ENCODE measurements around the gene MYO7A. TPM values are rescaled to one million over a fixed set of nuclear protein-coding genes. Genes with fewer than 3 reads are reported as not detected.

MYO7A gene
- total RNA-seq, 1 experiment from 2014 or later, result 2.5 TPM

DNA sequence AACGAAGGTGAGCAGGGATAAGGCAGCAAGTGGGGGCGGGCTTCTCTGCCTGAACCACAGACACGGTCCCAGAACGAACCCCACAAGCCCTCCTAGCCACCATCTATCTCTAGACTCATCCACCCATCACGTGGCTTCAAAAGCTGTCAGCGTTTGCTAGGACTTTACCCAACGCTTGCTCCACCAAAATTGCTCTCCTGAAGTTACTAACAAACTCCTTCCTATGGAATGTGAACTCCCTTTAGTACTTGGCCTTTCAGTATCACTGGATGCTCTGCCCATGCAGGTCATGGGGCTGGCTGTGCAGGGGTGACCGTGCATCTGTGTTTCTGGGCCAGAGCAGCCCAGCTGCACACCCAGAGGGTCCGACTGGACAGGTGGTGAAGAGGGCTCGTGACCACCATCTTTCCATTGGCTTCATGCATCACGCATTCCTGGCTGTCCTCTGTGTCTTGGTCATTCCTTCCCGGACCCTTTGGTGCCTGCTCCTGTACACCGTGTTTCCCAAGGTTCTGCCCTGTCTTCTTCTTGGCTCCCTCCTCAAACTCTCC, 85.1 kb downstream of the MYO7A start:
- Mint-ChIP-seq H3K27me3 (ENCODE audit: low read depth) (no peaks in the 10 kb centered on the region), H3K27ac (no peak overlapping the region), H3K9me3 (no peaks in the 10 kb centered on the region; the same call in 1 of the 2 replicates), H3K36me3 (no peaks in the 10 kb centered on the region), H3K4me1 (no peaks in the 10 kb centered on the region), H3K4me3 (no peak overlapping the region)
- ChIA-PET POLR2A (no interaction called here), CTCF (interaction anchor here (0.6 to 2.2 kb wide), 4 partner anchors 9 to 407 kb away, joined by 3 to 5 read pairs (median 3); no protein-coding TSS in a partner anchor)
- TF ChIP-seq, protein P1, sequence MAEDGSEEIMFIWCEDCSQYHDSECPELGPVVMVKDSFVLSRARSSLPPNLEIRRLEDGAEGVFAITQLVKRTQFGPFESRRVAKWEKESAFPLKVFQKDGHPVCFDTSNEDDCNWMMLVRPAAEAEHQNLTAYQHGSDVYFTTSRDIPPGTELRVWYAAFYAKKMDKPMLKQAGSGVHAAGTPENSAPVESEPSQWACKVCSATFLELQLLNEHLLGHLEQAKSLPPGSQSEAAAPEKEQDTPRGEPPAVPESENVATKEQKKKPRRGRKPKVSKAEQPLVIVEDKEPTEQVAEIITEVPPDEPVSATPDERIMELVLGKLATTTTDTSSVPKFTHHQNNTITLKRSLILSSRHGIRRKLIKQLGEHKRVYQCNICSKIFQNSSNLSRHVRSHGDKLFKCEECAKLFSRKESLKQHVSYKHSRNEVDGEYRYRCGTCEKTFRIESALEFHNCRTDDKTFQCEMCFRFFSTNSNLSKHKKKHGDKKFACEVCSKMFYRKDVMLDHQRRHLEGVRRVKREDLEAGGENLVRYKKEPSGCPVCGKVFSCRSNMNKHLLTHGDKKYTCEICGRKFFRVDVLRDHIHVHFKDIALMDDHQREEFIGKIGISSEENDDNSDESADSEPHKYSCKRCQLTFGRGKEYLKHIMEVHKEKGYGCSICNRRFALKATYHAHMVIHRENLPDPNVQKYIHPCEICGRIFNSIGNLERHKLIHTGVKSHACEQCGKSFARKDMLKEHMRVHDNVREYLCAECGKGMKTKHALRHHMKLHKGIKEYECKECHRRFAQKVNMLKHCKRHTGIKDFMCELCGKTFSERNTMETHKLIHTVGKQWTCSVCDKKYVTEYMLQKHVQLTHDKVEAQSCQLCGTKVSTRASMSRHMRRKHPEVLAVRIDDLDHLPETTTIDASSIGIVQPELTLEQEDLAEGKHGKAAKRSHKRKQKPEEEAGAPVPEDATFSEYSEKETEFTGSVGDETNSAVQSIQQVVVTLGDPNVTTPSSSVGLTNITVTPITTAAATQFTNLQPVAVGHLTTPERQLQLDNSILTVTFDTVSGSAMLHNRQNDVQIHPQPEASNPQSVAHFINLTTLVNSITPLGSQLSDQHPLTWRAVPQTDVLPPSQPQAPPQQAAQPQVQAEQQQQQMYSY (CRISPR knock-in tag; IDR thresholded peaks at IDR 0.05), result no peak
- TF ChIP-seq ZNF425 (CRISPR knock-in tag; conservative IDR thresholded peaks at IDR 0.05) (no peak), NFYB (CRISPR knock-in tag; conservative IDR thresholded peaks at IDR 0.05; ENCODE audit: low read depth) (no peak), FOXP1 (CRISPR knock-in tag; IDR thresholded peaks at IDR 0.05; ENCODE audit: borderline replicate concordance) (no peak), NR2C2 (CRISPR knock-in tag; IDR thresholded peaks at IDR 0.05) (no peak)
- ATAC-seq (no peak), DNase-seq (ENCODE audit: low spot score) (no peak)

DNA sequence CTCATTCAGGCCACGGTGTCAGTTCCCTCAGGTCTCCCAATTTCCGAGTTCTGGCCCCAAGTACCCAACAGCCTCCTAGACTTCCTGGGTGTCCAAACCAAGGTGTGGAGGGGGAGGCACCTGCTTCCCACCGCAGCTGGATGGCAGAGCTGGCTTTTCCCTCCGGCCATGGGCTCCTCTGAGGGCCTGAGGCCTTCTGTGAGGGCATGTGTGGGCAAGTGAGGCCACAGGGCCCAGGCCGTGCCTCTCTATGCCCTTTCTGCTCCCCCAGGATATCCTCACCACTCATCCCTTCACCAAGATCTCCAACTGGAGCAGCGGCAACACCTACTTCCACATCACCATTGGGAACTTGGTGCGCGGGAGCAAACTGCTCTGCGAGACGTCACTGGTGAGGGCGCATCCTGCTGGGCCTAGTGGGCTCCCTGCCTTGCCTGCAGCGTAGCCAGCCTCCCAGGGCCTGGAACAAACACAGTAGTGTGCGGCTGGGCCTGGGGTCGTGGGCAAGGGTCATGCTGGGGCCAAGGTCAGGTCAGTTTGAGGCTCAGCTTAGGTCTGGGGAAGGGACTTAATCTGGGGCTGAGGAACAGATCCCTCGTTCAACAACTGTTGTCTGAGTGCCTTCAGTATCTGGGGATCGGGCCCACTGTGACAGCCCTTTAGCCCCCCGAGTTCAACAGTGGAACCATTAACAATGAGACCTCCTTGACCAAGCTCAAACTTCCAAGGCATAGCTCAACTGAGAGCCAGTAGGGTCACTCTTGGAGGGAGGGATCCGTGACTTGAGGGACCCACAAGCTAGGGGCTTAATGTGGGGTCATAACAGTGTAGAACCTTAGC, 85.8 kb downstream of the MYO7A start:
- Mint-ChIP-seq H3K27me3 (ENCODE audit: low read depth) (no peaks in the 10 kb centered on the region), H3K9me3 (no peaks in the 10 kb centered on the region; the same call in 1 of the 2 replicates)
- DNase-seq (ENCODE audit: low spot score), result no peak

More for the DNA sequence above, 85.8 kb downstream of the MYO7A start:
- Mint-ChIP-seq H3K4me1 (no peaks in the 10 kb centered on the region), H3K36me3 (no peaks in the 10 kb centered on the region), H3K4me3 (no peak overlapping the region), H3K27ac (no peak overlapping the region)
- POLR2A ChIA-PET, result no interaction called here
- CTCF ChIA-PET, result interaction anchor here (0.6 to 1.5 kb wide), 2 partner anchors 311 to 406 kb away, joined by 3 read pairs; no protein-coding TSS in a partner anchor
- TF ChIP-seq USF2 (CRISPR knock-in tag; IDR thresholded peaks at IDR 0.05) (no peak), IRF1 (CRISPR knock-in tag; IDR thresholded peaks at IDR 0.05) (no peak), RORB (CRISPR knock-in tag; IDR thresholded peaks at IDR 0.05) (no peak), ZNF423 (CRISPR knock-in tag; IDR thresholded peaks at IDR 0.05) (no peak), TEAD1 (CRISPR knock-in tag; IDR thresholded peaks at IDR 0.05) (no peak), FOXJ3 (CRISPR knock-in tag; IDR thresholded peaks at IDR 0.05; ENCODE audit: borderline replicate concordance) (no peak), ZNF416 (CRISPR knock-in tag; IDR thresholded peaks at IDR 0.05) (no peak), GTF2I (CRISPR knock-in tag; conservative IDR thresholded peaks at IDR 0.05) (no peak), HMGA2 (CRISPR knock-in tag; IDR thresholded peaks at IDR 0.05) (no peak), ZNF232 (CRISPR knock-in tag; IDR thresholded peaks at IDR 0.05) (no peak), NFYB (CRISPR knock-in tag; conservative IDR thresholded peaks at IDR 0.05; ENCODE audit: low read depth) (no peak), OVOL2 (CRISPR knock-in tag; IDR thresholded peaks at IDR 0.05; ENCODE audit: borderline replicate concordance) (no peak), MXD4 (CRISPR knock-in tag; IDR thresholded peaks at IDR 0.05; ENCODE audit: borderline replicate concordance) (no peak), EMX1 (CRISPR knock-in tag; IDR thresholded peaks at IDR 0.05) (no peak), USF1 (CRISPR knock-in tag; IDR thresholded peaks at IDR 0.05) (no peak), IRF2 (CRISPR knock-in tag; IDR thresholded peaks at IDR 0.05; ENCODE audit: borderline replicate concordance, low read depth) (no peak), SMAD4 (CRISPR knock-in tag; IDR thresholded peaks at IDR 0.05) (no peak)
- TF ChIP-seq, protein P2, sequence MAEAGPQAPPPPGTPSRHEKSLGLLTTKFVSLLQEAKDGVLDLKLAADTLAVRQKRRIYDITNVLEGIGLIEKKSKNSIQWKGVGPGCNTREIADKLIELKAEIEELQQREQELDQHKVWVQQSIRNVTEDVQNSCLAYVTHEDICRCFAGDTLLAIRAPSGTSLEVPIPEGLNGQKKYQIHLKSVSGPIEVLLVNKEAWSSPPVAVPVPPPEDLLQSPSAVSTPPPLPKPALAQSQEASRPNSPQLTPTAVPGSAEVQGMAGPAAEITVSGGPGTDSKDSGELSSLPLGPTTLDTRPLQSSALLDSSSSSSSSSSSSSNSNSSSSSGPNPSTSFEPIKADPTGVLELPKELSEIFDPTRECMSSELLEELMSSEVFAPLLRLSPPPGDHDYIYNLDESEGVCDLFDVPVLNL (CRISPR knock-in tag; IDR thresholded peaks at IDR 0.05; ENCODE audit: borderline replicate concordance, low read depth), result no peak
- TF ChIP-seq, protein P3, sequence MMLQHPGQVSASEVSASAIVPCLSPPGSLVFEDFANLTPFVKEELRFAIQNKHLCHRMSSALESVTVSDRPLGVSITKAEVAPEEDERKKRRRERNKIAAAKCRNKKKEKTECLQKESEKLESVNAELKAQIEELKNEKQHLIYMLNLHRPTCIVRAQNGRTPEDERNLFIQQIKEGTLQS (CRISPR knock-in tag; conservative IDR thresholded peaks at IDR 0.05), result no peak
- ATAC-seq, result no peak
